GM12892 (cell line): Measurements from ENCODE around the gene ARHGAP32.

ENCODE experiments used
- POLR2A ChIP-seq: IDR thresholded peaks from 2 replicates; pipeline ENCODE4 v1.6.1; 2011; ENCODE audit warnings: low read depth, low read length, control low read depth
- POLR2AphosphoS5 ChIP-seq: IDR thresholded peaks from 2 replicates; pipeline ENCODE4 v1.6.1; 2011; ENCODE audit warnings: low read depth, low read length, control low read depth

- TF ChIP-seq POLR2A, result no peak
- TF ChIP-seq POLR2AphosphoS5, result no peak
Measured at GRCh38 chr11:129056916-129057315, 135.2 kb downstream of the ARHGAP32 start.
